H1 (cell line): ENCODE results near the gene A4GALT. TPM values are rescaled to one million over a fixed set of nuclear protein-coding genes. Genes with fewer than 3 reads are reported as not detected.
A peak's percentile ranks its signal among the peaks of the same experiment; 100 is the strongest.

Experiments
- BCL11A ChIP-seq, 2 experiments: IDR thresholded peaks; one replicate each; pipeline ENCODE4 v1.6.1; 2011; ENCODE audit warnings: low read depth in 2 of 2, low read length in 2 of 2, mild to moderate bottlenecking in 2 of 2
- CHD1 ChIP-seq: IDR thresholded peaks from 2 replicates; pipeline ENCODE4 v1.6.1; 2012; ENCODE audit warnings: low read depth, low read length, improper control_type of control experiment
- CREB1 ChIP-seq: IDR thresholded peaks from 2 replicates; pipeline ENCODE4 v1.6.1; 2012; ENCODE audit warnings: inconsistent platforms
- EGR1 ChIP-seq: IDR thresholded peaks from 2 replicates; pipeline ENCODE4 v1.6.1; 2011; ENCODE audit warnings: low read depth, low read length, borderline replicate concordance
- GABPA ChIP-seq: IDR thresholded peaks from 2 replicates; pipeline ENCODE4 v1.6.1; 2011; ENCODE audit warnings: mild to moderate bottlenecking, low read length, moderate library complexity, borderline replicate concordance; ENCODE audit not compliant: insufficient read depth
- HDAC2 ChIP-seq, 2 experiments: fragments of 300-600 bp in 1 of 2; sonication (generic) in 1 of 2; IDR thresholded peaks; 2 replicates each; pipeline ENCODE4 v1.6.1; 2011 to 2012; ENCODE audit warnings: low read depth in 2 of 2, low read length in 2 of 2, mild to moderate bottlenecking in 2 of 2, moderate library complexity in 2 of 2, borderline replicate concordance in 1 of 2, inconsistent platforms in 1 of 2
- JUND ChIP-seq: IDR thresholded peaks from 2 replicates; pipeline ENCODE4 v1.6.1; 2011; ENCODE audit warnings: mild to moderate bottlenecking, improper control_type of control experiment, low read length
- MAX ChIP-seq: IDR thresholded peaks from 2 replicates; pipeline ENCODE4 v1.6.1; 2012; ENCODE audit warnings: inconsistent platforms
- POLR2A ChIP-seq, 2 experiments: IDR thresholded peaks; 1 replicate in 1 of 2; 2 replicates in 1 of 2; pipeline ENCODE4 v1.6.1; 2011; ENCODE audit warnings: low read depth in 2 of 2, low read length in 2 of 2, mild to moderate bottlenecking in 2 of 2; ENCODE audit errors: control extremely low read depth in 1 of 2
- POLR2AphosphoS5 ChIP-seq: IDR thresholded peaks from 2 replicates; pipeline ENCODE4 v1.6.1; 2011; ENCODE audit warnings: low read depth, low read length
- POU5F1 ChIP-seq: IDR thresholded peaks from 2 replicates; pipeline ENCODE4 v1.6.1; 2011; ENCODE audit warnings: low read depth, mild to moderate bottlenecking, low read length, moderate library complexity
- RAD21 ChIP-seq, 2 experiments: IDR thresholded peaks in 1 of 2; conservative IDR thresholded peaks in 1 of 2; 2 replicates each; pipeline ENCODE4 v1.6.1; 2011; ENCODE audit warnings: low read depth in 2 of 2, low read length in 2 of 2, improper control_type of control experiment in 1 of 2, inconsistent platforms in 1 of 2, mild to moderate bottlenecking in 1 of 2, moderate library complexity in 1 of 2
- RBBP5 ChIP-seq: IDR thresholded peaks from 2 replicates; pipeline ENCODE4 v1.7.1; 2012; ENCODE audit warnings: low read depth, mild to moderate bottlenecking, inconsistent platforms, low read length, moderate library complexity, borderline replicate concordance
- SIN3A ChIP-seq, 2 experiments: IDR thresholded peaks in 1 of 2; conservative IDR thresholded peaks in 1 of 2; 2 replicates each; pipeline ENCODE4 v1.6.1; 2011 to 2012; ENCODE audit warnings: low read length in 2 of 2, improper control_type of control experiment in 1 of 2, low read depth in 1 of 2, mild to moderate bottlenecking in 1 of 2
- SIRT6 ChIP-seq: IDR thresholded peaks from one replicate; pipeline ENCODE4 v1.7.1; 2012; ENCODE audit warnings: low read length, inconsistent platforms
- SIX5 ChIP-seq: IDR thresholded peaks from 2 replicates; pipeline ENCODE4 v1.6.1; 2011; ENCODE audit warnings: mild to moderate bottlenecking, low read depth, low read length
- SP1 ChIP-seq: IDR thresholded peaks from 2 replicates; pipeline ENCODE4 v1.6.1; 2011; ENCODE audit warnings: low read depth, low read length
- SP2 ChIP-seq: IDR thresholded peaks from 2 replicates; pipeline ENCODE4 v1.6.1; 2012; ENCODE audit warnings: mild to moderate bottlenecking, low read length, inconsistent platforms
- SP4 ChIP-seq: IDR thresholded peaks from 2 replicates; pipeline ENCODE4 v1.6.1; 2012; ENCODE audit warnings: low read length, inconsistent platforms
- TBP ChIP-seq: IDR thresholded peaks from 2 replicates; pipeline ENCODE4 v1.6.1; 2011; ENCODE audit warnings: low read depth, low read length, improper control_type of control experiment
- USF2 ChIP-seq: IDR thresholded peaks from 2 replicates; pipeline ENCODE4 v1.6.1; 2011; ENCODE audit warnings: low read length, improper control_type of control experiment
- polyA plus RNA-seq, 7 experiments: library from polyadenylated mRNA; depleted of rRNA in 3 of 7; stranded (reverse) in 5 of 7; unstranded in 2 of 7; fragments of >200 nt in 5 of 7; fragments of 200-250 nt in 2 of 7; gene quantifications; 1 replicate in 5 of 7; 2 replicates in 1 of 7; 4 replicates in 1 of 7; pipeline versions ENCODE4 v1.2.1 to v1.2.3, GENCODE V29; 2011 to 2013; ENCODE audit warnings: missing spikeins in 2 of 7, mixed read lengths in 2 of 7
- total RNA-seq: library from RNA; stranded (reverse); fragmentation: NEBNext Ultra II Directional; extraction: Animal tissue kit (Norgen Biotek cat#: 25700); gene quantifications from 2 replicates; pipeline ENCODE4 v1.2.1, GENCODE V29; 2021

A4GALT gene
- total and polyA plus RNA-seq, 2 of the 8 experiments (the other 6 are each of a cell fraction or from before 2014, with no cell fraction given), result 7.2 to 13.8 TPM

DNA sequence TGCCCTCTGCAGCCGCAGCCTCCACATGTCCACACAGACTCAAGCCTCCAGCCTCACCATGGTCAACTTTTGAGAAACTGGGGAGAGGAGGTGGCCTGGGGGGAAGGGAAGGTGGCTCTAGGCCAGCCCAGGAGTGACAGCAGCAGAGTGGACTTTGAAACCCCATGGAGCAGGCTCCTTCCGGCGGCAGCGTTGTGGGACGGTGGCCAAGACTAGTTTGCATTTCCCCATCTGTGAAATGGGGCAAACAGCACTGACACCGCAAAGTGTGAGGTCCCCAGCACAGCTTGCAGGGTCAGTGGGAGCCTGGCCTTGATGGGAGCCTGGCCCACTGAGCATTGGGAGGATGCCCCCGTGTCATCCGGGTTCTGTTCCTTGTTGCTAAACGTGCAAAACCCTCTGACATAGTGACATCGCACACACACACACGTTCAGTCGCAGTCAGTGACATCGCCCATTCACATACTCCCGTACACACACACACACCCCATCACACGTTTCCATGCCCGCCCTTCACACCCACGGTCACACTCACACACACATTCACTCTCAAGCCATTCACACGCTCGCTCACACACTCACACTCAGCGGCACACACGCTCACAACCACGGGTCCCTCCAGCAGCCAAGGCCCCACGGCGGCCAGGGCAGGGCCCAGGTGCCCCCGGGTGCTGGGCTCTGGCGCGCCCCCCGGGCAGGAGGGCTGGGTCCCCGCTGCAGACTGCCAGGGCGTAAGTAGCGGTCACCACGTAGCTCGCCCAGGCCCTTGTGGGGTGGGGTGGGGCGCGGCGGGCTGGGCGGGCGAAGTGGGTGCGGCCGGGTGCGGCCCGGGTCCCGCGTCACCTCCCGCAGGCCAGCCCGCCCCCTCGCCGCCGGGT lies 72.1 kb downstream of the A4GALT start (continued):
- TF ChIP-seq HDAC2 (IDR thresholded peaks at IDR 0.05; ENCODE audit: borderline replicate concordance in 1 of 2, low read depth in 2 of 2, low read length in 2 of 2) (no peak; a peak in 1 of 4 replicates), CHD1 (no peak), SP1 (no peak), POLR2AphosphoS5 (peak; percentile 34; the same call in 1 of the 2 replicates), RAD21 (IDR thresholded peaks at IDR 0.05 in 1 of 2, conservative IDR thresholded peaks at IDR 0.05 in 1 of 2; ENCODE audit: low read depth in 2 of 2, low read length in 2 of 2) (no peak), POLR2A (IDR thresholded peaks at IDR 0.05; ENCODE audit: control extremely low read depth in 1 of 2, low read depth in 2 of 2, low read length in 2 of 2) (0 out of 3 replicates have a peak, but pooled peaks of 1 of the 2 experiments have one; percentile 27), POU5F1 (no peak), JUND (no peak), CREB1 (no peak), BCL11A (IDR thresholded peaks at IDR 0.05; ENCODE audit: low read depth in 2 of 2, low read length in 2 of 2) (no peak), SIRT6 (no peak), USF2 (no peak), EGR1 (no peak), RBBP5 (no peak), GABPA (no peak), TBP (no peak), SP2 (no peak), MAX (no peak), SIX5 (no peak), SP4 (no peak), SIN3A (conservative IDR thresholded peaks at IDR 0.05 in 1 of 2, IDR thresholded peaks at IDR 0.05 in 1 of 2; ENCODE audit: low read depth in 1 of 2, low read length in 2 of 2) (0 out of 4 replicates have a peak, but pooled peaks of 1 of the 2 experiments have one; percentile 19)
